Stimulated activated CD8-positive, alpha-beta memory T cell treated with anti-CD3 and anti-CD28 coated beads, Interleukin-4, amount 100 ng/mL, for 24 hours (primary cell): ENCODE results near the gene UGT2B10.

Experiments
- DNase-seq: peaks from one replicate; pipeline ENCODE4 v3.0.0-alpha.2; 2020; ENCODE audit warnings: low read depth

UGT2B10 gene

GRCh38 chr4:68871809-68872642 lies 56.2 kb downstream of the UGT2B10 start:
- DNase-seq: no peak

- DNase-seq: no peak
These were observed 57.1 kb downstream of the UGT2B10 start for GRCh38 chr4:68872643-68873502.

GRCh38 chr4:68874507-68874906 lies 58.7 kb downstream of the UGT2B10 start:
- no peak for DNase-seq

- no peak for DNase-seq
These were observed 61.8 kb downstream of the UGT2B10 start for GRCh38 chr4:68877555-68877954.

- no peak for DNase-seq
These were observed 62.3 kb downstream of the UGT2B10 start for GRCh38 chr4:68878048-68878447.
